Subcutaneous abdominal adipose tissue (tissue), 5 donors: ENCODE results near the gene HPD.

Source experiments
- H3K27ac ChIP-seq: one replicate; pipeline ENCODE4 v1.7.0; 2013; ENCODE audit warnings: low read depth, mild to moderate bottlenecking, inconsistent platforms, low read length, moderate library complexity
- H3K27me3 ChIP-seq, 5 donors: one replicate each; pipeline ENCODE4 v1.7.0; 2013; ENCODE audit warnings: low read length in 5 of 5, inconsistent platforms in 1 of 5; ENCODE audit not compliant: control insufficient read depth in 5 of 5, insufficient read depth in 4 of 5
- H3K36me3 ChIP-seq, 5 donors: one replicate each; pipeline ENCODE4 v1.7.0; 2013; ENCODE audit warnings: low read length in 5 of 5; ENCODE audit not compliant: control insufficient read depth in 5 of 5, insufficient read depth in 5 of 5
- H3K4me1 ChIP-seq, 5 donors: one replicate each; pipeline ENCODE4 v1.7.0; 2013; ENCODE audit warnings: low read length in 5 of 5, mild to moderate bottlenecking in 3 of 5, moderate library complexity in 1 of 5; ENCODE audit not compliant: control insufficient read depth in 5 of 5, insufficient read depth in 5 of 5
- H3K4me3 ChIP-seq, 5 donors: one replicate each; pipeline ENCODE4 v1.7.0; 2013; ENCODE audit warnings: low read length in 5 of 5, low read depth in 1 of 5
- H3K9ac ChIP-seq, 5 donors: one replicate each; pipeline ENCODE4 v1.7.0; 2013; ENCODE audit warnings: low read length in 5 of 5, mild to moderate bottlenecking in 4 of 5, moderate library complexity in 3 of 5
- H3K9me3 ChIP-seq, 5 donors: one replicate each; pipeline ENCODE4 v1.7.0; 2013; ENCODE audit warnings: low read length in 5 of 5; ENCODE audit not compliant: control insufficient read depth in 5 of 5
- donor health status: healthy.
- donor health status: healthy.
- donor health status: healthy.
- donor health status: healthy.
- donor health status: healthy.

HPD gene

DNA sequence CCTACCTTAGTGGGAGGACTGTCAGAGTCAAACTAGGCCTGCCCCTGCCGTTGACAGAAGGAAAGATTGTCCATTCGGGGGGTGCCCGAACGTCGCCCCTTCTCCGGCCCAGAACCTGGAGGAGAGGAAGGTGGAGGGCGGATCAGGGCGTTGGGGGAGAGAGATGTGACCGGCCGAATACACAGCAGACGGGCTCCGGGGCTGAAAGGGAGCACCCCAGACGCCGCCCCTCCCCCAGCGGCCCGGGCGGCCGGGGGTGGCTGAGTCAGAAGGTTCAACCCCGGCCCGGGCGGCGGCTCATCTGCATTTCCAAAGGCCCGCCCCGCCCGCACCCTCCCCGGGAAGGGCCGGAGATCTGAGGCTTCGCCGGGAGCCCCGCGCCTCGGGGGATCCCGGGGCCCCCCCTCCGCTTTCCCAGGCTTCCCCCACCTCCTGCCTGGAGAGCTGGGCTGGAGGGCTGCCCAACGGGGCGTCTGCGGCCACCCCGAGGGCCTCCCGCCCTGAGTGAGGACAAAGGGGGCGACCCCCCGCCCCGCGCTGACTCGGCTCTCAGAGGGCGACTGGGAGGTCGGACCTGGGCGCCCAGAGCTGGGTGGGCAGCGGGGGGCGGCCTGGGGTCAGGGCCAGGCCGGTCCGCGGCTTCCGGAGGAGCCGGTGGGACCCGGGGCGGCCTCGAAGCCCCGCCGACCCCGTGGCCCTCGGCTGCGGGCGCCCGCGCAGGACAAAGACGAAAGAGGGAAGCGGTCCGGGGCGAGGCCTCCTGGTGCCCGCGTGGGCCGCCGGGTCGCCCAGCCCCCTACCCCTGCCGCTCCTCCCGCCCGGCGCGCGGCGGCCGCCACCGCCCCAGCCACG lies 58.6 kb downstream of the HPD start:
- H3K4me1 ChIP-seq, result peaks cover 13 to 72% (median 65%) of the 10 kb centered on the region in 5 donors
- H3K4me3 ChIP-seq, result peak overlapping the region; percentile 67 to 85 (median 72)
- H3K9me3 ChIP-seq, result no peaks in the 10 kb centered on the region
- H3K9ac ChIP-seq, result peak overlapping the region in 4 of 5 donors; percentile 64 to 98 (median 84)
- no peaks in the 10 kb centered on the region for H3K27me3 ChIP-seq
- H3K27ac ChIP-seq, result peak overlapping the region; percentile 100
- peaks cover 0 to 17% (median 11%) of the 10 kb centered on the region in 5 donors for H3K36me3 ChIP-seq

DNA sequence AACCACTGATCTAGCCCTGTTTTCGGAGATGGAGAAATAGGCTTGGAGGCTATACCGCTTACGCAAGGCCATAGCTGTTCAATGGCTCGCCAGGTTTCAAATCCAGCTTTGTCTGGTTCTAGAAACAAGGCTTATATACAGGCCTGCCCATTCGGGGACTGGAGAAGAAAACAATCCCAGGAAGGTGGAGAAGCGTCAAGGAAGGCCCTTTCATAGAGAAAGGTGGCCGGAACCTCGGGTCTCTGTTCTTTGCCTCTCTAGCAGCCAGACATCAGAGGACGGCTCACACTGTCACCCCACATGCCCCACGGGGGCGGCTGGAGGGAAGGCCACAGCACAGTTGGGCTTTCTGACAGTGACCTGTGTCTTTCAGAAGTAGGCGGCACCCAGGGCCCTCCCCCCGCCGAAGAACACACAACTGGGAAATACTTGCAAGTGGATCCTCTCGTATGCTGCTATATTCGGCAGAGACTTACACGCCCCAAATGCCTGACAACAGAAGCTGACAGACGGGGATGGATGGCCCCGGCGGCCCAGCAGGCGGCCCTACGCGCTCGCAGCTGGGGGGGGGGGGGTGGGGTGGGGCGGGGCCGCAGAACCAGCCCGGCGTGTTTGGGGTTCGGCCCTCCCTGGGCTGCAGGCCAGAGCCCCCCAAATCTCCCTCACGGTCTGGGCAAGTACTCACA lies 59.4 kb downstream of the HPD start:
- H3K9ac ChIP-seq, result peak overlapping the region; percentile 31 to 84 (median 68)
- H3K27me3 ChIP-seq, result no peaks in the 10 kb centered on the region
- peaks cover 0 to 17% (median 11%) of the 10 kb centered on the region in 5 donors for H3K36me3 ChIP-seq
- no peaks in the 10 kb centered on the region for H3K9me3 ChIP-seq
- H3K4me1 ChIP-seq, result peaks cover 18 to 77% (median 67%) of the 10 kb centered on the region in 5 donors
- H3K27ac ChIP-seq, result peak overlapping the region; percentile 100
- H3K4me3 ChIP-seq, result peak overlapping the region; percentile 61 to 85 (median 72)

DNA sequence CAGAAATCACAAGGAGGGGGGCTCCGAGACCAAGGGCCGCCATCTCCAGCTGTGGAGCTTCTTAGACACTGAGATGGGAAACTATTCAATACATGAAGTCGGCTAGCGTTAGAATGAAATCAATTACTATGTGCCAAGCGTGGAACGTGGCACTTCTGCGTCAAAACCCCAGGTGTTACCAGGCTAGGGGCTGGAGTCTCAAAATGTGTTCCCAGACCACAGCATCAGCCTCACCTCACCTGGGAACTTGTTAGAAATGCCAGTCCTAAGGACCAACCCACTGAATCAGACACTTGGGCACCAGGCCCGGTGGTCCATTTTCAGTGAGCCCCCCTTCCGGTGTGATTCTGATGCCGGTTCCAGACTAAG lies 59.9 kb downstream of the HPD start:
- Histone ChIP-seq H3K27me3 (no peaks in the 10 kb centered on the region), H3K4me1 (peaks cover 18 to 82% (median 73%) of the 10 kb centered on the region in 5 donors), H3K36me3 (peaks cover 0 to 17% (median 11%) of the 10 kb centered on the region in 5 donors), H3K4me3 (peak overlapping the region; percentile 53 to 76 (median 57)), H3K27ac (peak overlapping the region; percentile 100), H3K9me3 (no peaks in the 10 kb centered on the region), H3K9ac (peak overlapping the region; percentile 13 to 68 (median 33))

DNA sequence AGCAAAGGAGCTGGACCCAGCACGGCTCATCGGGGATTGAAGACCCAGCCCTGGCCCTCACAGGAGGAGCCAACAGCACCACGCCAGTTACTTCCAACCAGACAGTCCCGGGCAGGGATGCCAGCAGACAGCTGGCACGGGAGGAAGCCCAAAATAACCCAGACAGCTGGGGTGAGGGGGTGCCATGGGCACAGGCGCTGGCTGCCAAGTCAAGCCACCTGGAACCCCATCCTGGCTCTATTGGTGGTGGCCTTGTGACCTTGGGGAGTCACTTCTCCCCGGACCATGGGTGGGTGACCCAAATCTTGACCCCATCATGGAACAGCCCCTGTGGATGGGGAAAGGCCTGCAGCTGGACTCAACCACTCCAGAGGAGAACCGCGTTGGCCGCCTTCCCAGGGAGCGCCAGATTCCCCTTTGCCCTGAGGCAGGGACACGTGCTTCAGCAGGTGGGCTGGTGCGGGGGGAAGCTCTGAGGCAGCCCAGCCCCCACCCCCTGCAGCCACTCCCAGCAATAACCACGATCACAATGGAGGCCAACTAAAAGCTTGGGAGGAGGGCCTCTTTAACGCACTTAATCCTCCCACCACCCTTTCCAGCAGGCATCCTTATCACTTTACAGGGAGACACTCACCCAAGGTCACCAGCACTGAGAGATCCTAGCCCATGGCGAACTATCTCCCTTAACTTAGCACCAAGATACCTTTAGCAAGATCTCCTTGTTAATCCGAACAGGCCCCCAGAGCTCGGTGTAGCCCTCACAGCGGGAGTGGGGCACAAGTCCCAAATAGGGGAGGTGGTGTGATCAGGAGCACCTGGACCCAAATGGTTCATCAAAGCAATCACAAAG lies 60.5 kb downstream of the HPD start:
- H3K27me3 ChIP-seq, result no peaks in the 10 kb centered on the region
- H3K9me3 ChIP-seq, result no peaks in the 10 kb centered on the region
- peak overlapping the region in 4 of 5 donors; percentile 13 to 41 (median 30) for H3K9ac ChIP-seq
- peaks cover 18 to 86% (median 79%) of the 10 kb centered on the region in 5 donors for H3K4me1 ChIP-seq
- peak overlapping the region; percentile 100 for H3K27ac ChIP-seq
- H3K4me3 ChIP-seq, result peak overlapping the region; percentile 53 to 76 (median 57)
- peaks cover 0 to 17% (median 11%) of the 10 kb centered on the region in 5 donors for H3K36me3 ChIP-seq

DNA sequence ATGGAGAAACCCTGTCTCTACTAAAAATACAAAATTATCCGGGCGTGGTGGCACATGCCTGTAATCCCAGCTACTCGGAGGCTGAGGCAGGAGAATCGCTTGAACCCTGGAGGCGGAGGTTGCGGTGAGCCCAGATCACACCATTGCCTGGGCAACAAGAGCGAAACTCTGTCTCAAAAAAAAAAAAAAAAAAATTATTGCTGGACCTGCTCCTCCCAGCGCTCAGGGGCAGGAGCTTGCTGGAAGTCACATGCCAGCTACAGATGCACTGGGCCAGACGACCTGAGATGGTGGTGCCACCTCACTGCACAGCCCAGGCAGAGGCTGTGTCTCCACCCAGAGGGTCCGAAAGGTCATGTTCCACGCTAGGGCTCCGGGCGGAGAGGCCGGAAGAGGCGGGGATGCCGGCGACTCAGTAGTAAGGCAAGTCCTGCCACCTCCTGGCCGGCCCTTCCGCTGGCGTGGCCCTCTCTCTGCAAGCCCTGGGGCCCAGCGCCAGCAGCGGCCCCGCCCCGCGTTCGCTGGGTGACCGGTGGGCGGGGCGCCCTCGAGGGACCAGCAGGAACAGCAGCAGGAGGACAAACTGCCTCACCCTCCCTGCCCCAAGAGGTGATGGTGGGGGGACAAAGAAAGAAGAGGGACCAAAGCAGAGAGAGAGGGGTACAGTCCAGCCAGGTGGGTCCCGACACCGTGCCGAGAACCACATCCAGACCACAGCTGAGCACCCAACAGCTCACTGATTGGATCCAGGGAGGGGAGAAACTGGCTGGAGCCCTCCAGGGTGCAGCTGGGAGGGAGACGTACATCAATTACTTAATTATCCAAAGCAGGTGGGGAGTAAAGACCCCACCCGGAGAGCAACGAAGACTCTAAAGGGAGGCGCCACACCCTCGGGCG lies 61.6 kb downstream of the HPD start:
- H3K4me3 ChIP-seq, result peak overlapping the region; percentile 32 to 69 (median 57)
- H3K27me3 ChIP-seq, result no peaks in the 10 kb centered on the region
- peak overlapping the region in 3 of 5 donors; percentile 23 to 52 (median 51) for H3K9ac ChIP-seq
- peaks cover 0 to 17% (median 11%) of the 10 kb centered on the region in 5 donors for H3K36me3 ChIP-seq
- H3K27ac ChIP-seq, result peak overlapping the region; percentile 100
- H3K4me1 ChIP-seq, result peaks cover 18 to 81% (median 79%) of the 10 kb centered on the region in 5 donors
- H3K9me3 ChIP-seq, result no peaks in the 10 kb centered on the region

DNA sequence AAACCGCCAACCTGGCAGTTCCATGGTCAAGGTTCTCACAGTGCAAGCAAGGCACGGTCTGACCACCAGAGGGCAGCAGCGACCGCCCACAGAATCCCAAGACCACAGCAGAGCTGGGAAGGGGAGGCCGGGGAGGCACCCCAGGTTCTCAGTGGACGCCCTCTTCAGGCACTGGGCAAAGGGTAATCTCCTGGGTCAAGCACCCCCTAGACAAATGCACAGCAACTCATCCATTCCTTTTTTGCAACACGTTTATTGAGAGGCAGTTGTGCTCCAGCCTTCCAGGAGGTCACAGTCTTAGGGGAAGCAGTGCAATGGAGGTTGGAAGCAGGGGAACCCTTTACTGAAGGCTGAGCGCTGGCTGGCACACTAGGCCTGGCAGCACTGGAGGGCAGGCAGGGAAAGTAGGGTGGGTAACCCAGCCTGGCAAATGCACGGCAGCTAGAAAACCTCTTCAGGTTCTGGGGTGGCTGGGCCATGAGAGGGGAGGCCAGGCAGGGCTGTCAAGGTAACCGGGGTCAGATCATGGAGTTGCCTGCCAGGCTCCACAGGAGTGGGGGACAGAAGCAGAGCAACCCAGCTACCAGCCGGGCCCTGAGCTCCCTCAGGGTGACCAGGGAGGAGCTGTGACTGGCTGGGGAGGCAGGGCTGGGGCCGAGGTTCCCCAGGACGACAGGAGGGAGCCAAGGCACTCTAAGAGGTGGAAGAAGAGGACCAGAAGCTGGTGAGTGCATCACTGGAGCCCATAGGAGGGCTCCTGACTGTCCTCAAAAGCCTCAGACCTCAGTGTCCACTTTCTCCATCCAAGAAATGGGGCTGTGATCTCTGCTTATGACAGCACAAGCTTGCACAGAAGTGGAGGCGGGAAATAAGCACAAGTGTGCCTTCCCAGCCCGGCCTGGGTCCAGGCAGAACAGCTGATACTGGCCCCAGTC lies 63.4 kb downstream of the HPD start:
- H3K9ac ChIP-seq, result peak overlapping the region in 1 of 5 donors; percentile 41
- H3K4me3 ChIP-seq, result peak overlapping the region in 3 of 5 donors; percentile 34 to 59 (median 40)
- H3K36me3 ChIP-seq, result peaks cover 0 to 17% (median 11%) of the 10 kb centered on the region in 5 donors
- no peaks in the 10 kb centered on the region for H3K9me3 ChIP-seq
- peak overlapping the region; percentile 100 for H3K27ac ChIP-seq
- peaks cover 18 to 72% (median 68%) of the 10 kb centered on the region in 5 donors for H3K4me1 ChIP-seq
- no peaks in the 10 kb centered on the region for H3K27me3 ChIP-seq

DNA sequence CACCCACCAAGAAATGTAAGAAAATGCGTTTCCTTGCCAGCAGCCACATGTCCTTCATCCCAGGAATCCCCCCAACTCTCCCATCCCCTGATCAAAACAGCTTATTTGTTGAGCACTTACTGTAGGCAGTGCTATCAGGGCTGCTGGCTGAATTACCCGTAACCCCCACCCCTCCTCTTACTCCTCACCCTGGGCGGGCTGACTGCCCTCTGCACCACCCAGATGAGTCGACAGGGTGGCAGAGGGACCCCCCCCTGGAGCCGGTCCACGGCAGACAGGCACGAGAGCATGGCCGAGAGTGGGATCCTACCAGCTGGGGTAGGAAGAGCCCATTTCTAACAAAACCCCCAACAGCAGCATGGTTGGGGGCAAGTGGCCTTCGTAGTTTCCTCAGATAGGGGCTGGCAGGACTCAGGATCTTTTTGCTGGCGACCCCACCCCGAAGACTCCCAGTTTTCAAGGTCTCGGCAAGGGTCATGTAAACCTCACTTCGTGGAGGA lies 64.1 kb downstream of the HPD start:
- H3K27me3 ChIP-seq, result no peaks in the 10 kb centered on the region
- H3K4me1 ChIP-seq, result peaks cover 18 to 77% (median 74%) of the 10 kb centered on the region in 5 donors
- H3K9ac ChIP-seq, result peak overlapping the region in 2 of 5 donors; percentile 38 to 53
- peak overlapping the region; percentile 100 for H3K27ac ChIP-seq
- no peaks in the 10 kb centered on the region for H3K9me3 ChIP-seq
- H3K36me3 ChIP-seq, result peaks cover 0 to 17% (median 11%) of the 10 kb centered on the region in 5 donors
- peak overlapping the region; percentile 34 to 60 (median 50) for H3K4me3 ChIP-seq

DNA sequence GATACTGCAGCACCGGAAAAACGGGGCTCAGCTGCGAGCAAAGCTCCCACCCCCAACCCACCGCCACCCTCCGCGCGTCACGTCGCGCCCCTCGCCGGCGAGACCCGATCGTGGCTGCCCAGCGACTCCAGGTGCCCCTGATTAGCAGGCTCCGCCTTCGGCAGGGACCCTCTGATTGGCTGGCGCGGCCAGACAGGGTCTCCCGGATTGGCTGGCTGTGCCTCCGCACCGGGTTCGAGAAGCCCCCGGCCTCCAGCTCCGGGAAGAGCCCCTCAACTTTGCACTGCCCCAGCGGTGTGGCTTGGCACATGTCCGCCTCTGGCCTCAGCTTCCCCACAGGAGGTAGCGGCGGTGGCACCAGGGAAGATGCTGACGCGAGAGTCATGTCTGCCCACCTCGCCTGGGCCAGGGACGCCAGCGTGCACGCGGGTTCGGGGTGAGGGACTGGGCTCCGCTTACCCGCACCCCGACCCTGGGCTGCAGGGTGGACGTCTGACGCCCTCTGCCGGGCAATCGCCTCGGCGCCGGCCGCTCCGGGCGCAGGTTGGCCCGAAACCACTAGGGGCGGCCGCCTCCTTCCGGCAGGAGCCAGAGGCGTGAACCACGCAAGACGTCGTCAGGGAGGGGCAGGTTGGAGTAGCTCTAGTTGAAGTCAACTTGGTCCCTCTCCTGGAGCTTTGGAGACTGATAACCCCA lies 64.7 kb downstream of the HPD start:
- no peaks in the 10 kb centered on the region for H3K27me3 ChIP-seq
- H3K9me3 ChIP-seq, result no peaks in the 10 kb centered on the region
- peak overlapping the region; percentile 50 to 68 (median 59) for H3K4me3 ChIP-seq
- H3K27ac ChIP-seq, result peak overlapping the region; percentile 100
- peak overlapping the region in 4 of 5 donors; percentile 43 to 76 (median 64) for H3K9ac ChIP-seq
- peaks cover 15 to 78% (median 76%) of the 10 kb centered on the region in 5 donors for H3K4me1 ChIP-seq
- H3K36me3 ChIP-seq, result peaks cover 0 to 17% (median 11%) of the 10 kb centered on the region in 5 donors
